GM19193 (cell line): ENCODE measurements around the gene HIPK2.

Source experiments
- POLR2A ChIP-seq: IDR thresholded peaks from 4 replicates; pipeline ENCODE4 v1.6.1; 2011; ENCODE audit not compliant: insufficient read depth, insufficient read length; ENCODE audit errors: extremely low read depth

HIPK2 gene

DNA sequence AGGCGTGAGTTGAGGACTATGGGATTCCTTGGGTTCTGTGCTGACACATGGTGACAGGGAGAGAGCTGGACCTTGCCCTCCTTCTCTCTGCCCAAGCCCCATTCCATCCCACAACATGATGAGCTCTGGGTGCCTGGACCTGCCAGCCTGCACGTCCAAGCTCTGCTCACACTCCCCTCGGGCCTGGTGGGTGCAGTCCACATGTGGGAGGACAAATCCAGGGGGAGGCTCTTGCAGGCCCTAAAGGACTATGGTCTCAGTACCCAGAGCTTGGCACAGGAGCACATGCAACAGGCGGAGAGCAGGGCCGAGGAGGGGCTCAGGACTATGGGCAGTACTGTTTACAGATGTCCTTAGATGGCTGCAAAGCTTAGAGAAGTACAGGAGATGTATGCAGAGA lies 162.9 kb downstream of the HIPK2 start:
- no peak for TF ChIP-seq POLR2A

DNA sequence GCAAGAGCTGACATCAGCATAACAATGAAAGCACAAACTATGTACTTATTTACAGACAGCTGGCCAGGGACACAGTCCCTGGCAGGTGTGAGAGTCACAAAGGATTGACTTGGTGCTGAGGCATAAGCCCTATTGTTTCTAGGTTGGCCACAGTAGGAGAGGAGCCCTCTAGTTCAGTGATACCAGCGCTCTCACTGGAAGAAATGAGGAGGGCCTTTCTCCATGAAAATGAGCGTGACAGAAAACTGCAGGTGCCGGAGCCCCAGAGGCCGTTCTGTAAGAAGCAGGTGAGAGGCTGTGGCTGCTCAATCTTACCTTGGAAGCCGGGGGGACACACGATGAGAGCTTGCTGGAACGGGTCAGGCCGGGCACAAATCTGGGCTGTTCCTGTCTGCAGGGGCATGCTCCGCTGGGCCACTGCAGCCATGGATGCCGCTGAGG lies 163.8 kb downstream of the HIPK2 start:
- TF ChIP-seq POLR2A, result no peak

DNA sequence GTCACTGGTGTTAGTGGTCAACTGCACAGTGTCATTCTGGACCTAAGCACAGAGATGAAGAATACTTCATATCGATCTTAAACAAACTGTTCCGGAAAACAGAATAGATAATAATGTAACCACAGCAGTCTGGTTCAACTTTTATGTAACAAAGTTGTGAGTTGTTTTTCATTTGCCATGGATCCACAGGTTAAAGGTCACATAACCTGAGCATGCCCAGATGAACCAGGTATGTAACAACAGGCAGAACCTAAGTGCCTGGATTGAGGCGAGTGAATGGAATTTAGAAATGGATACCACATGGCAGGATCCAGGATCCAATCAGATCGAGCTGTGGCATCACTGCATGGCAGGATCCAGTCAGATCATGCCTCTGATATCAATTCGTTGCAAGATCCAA lies 167.2 kb downstream of the HIPK2 start:
- no peak for TF ChIP-seq POLR2A

- no peak for TF ChIP-seq POLR2A
Measured at GRCh38 chr7:139603896-139604295, 173.9 kb downstream of the HIPK2 start.

DNA sequence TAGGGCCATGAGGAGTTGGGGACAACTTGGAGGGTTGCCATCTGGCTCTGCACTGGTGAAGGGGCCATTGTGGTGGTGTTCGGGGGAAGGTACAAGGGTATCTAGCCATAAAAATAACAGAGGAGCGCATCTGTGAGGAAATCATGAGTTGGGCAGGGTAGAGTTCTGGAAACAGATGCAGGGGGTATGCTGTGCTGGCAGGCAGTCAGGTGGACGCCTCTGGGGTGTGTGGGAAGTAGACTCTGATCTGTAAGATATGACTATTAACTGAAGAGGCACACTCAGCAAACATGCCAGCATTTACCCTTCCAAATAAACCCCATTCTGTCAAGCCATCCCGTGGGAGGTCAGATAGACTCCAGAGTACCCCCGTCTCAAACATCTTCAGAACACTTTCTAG lies 174.5 kb downstream of the HIPK2 start:
- TF ChIP-seq POLR2A, result no peak

- no peak for TF ChIP-seq POLR2A
Measured at GRCh38 chr7:139602143-139602722, 175.6 kb downstream of the HIPK2 start.

GRCh38 chr7:139601176-139601575 lies 176.6 kb downstream of the HIPK2 start:
- no peak for TF ChIP-seq POLR2A

DNA sequence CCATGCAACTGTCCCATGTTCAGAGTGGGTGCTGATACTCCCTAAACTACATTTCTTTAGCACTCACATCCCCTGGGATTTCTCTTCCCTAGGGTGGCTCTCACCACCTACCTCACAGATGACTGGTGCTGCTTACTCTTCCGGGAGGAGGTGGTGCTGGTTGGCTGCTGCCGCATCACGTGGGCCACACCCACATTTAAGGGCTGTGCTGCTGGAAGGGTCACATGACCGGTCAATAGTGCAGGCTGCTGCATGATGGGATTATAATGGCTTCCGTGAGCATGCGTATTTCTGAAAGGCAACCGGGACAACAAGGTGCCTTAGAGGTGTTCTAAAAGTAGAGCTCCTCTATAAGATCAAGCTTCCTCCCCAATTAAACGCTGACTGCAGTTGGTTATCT lies 177.5 kb downstream of the HIPK2 start:
- no peak for TF ChIP-seq POLR2A

DNA sequence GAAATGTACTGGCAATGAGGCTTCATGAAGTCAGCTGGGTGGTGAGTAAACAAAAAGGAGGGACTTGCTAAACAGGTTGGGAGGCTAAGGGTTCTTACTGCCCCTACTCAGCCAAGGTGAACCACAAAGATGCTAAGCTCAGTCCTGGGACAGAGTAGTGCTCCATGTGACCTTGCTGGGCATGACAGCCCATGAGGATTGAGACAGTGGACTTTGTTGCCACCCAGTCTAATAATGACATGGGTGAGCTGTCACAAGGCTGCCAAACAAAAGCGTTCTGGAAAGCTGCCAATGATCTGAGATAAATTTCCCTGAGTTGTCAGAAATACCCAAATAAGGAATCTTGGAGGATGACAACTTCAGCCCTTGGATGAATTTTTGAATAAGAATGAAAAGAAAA lies 179.2 kb downstream of the HIPK2 start:
- TF ChIP-seq POLR2A, result no peak

DNA sequence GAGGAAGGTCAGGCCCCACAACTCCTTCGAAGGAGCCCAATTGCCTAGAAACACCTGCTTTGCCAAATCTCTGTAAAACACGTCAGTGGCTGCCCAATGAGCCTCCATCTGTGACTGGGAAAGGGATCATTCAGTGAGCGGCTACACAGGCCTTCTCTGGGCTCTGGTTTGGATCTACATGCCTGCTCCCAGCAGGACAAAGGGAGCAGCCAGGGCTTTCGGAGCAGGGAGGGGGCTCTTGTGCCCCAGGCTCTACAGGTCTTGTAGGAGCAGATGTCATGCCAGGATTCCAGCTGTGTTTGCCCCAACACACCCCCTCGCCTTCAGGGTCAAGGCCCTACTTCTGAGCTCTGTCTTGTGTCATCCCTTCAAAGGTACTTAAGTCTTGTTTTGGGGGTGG lies 180.8 kb downstream of the HIPK2 start:
- TF ChIP-seq POLR2A, result no peak

DNA sequence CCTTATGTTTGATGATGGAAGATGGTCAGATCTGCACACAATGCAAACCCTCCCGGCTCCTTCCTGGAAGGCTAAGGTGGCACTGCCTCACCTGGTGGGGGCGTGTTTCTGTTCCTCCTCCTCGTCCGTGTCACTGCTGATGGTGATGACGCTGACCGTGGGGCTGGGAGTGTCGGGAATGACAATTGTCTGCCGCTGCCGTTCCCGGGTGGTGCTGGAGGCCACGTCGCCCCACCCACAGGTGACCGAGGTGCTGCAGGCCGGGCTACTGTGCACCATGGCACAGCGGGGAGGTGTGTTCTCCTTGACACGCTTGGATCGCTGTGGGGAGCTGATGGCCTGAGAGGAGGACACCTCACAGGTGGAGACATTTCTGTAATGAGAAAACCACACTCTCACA lies 181.2 kb downstream of the HIPK2 start:
- TF ChIP-seq POLR2A, result no peak

DNA sequence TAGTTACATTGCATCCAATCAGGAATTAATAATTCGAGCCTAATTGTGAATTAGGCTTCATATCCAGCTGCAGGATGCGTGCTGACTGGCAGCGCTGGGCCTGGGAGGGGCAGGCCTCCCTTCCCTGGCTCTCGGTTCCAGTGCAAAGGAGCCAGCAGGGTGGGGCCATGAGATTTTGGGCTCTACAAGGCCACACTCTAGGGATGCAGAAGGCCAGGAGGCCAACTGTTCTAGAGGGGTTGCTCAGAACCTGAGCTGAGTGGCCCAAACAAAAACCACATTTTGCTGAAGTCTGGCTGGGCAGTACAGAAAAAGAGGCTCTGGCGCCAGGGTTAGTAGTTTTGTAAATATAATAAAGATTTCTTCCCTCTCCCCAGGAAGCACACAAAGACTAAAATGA lies 182.0 kb downstream of the HIPK2 start:
- TF ChIP-seq POLR2A, result no peak

DNA sequence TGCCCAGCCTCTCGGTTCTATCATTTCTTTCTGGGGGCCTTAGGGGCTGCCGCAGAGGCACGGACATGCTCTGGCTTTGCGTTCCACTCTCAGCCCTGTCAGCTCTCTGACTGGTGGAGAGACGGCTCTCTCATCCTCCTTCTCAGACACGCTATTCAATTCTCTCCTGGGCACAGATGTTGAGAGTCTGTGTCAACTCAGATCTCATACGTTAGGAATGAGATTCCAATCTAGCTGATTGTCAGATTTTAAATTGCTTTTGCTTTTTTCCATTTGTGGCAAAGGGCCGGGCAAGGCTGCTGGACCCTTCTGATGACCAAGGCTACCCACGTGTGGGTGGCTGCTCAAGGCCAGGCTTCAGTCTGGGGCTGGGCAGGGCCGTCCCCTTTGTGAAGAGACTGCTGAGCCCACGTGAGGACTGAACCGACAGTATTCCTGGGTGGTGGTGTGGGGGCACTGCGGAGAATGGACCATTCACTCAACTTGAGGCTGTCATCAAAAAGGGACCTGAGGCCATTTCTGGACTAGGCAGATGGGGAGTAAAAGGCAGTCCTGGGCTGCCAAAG lies 182.8 kb downstream of the HIPK2 start:
- no peak for TF ChIP-seq POLR2A

DNA sequence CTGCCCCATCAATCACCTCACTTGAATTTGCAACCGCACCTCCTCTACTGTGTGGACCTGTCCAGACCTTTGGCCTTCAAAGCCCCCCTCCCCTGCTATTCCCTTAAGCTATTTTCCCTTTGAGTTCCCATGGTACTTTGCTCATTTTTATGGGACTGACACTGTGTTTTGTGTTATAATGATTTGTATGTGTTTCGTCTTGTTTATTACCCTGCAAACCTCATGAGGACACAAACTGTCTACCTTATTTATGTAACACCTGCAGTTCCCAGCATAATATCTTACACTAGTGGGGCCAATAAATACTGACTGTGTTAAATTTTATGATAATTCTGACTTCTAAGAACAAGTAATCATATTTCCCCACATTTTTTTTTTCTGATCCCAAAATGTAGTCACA lies 183.7 kb downstream of the HIPK2 start:
- TF ChIP-seq POLR2A, result no peak

- TF ChIP-seq POLR2A, result no peak
Measured at GRCh38 chr7:139592801-139593461, 184.9 kb downstream of the HIPK2 start.

DNA sequence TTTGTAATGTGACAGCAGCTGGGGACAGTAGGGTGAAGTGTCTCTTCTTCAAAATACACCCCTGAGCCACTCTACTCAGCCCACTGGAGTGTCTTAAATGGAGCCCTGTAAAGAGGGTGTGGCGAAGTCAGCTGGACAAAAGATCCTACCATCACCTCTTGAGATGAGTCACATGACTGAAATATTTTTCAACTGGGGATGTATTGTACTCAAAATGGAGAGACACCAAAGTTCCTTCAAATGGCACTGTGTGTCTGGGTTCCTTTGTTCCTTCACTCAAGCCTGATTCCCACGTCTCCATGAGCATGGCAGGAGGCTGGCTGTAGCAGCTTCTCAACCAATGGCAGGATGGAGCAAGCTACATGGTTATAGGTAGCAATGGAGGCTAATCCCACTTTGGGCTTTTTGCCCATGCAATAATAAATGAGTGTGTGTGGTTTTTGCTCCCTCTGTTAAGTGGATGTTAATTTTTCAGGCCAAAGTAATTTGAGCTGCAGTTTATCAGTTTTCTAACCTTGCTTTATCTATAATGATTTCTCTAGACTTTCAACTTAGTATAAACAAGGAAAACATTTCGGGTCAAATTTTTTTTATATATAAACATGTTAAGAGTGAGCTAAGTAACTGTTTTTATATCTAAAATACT lies 186.1 kb downstream of the HIPK2 start:
- TF ChIP-seq POLR2A, result no peak
